IMR-90 (cell line): ENCODE results near the gene CAMK2D. TPM values are rescaled to one million over a fixed set of nuclear protein-coding genes. Genes with fewer than 3 reads are reported as not detected.

Experiments used
- ATAC-seq: fragments of 200-7000 bp; cut with Tn5 transposase; 2 replicates; pipeline ENCODE4 v1.9.1; 2020; ENCODE audit warnings: low read depth, mild to moderate bottlenecking, moderate library complexity
- BruUV-seq: library from RNA; stranded (reverse); fragments of 400-500 nt; replicated peaks from 2 replicates; lab custom pipeline; 2021; lab: Mats Ljungman, UMichigan
- CTCF ChIA-PET: fragments of 300-600 bp; formaldehyde crosslinking; extraction: SDS; loops from one replicate; lab custom pipeline; 2021; ENCODE audit warnings: antibody characterized with exemption; lab: Yijun Ruan, JAX
- POLR2A ChIA-PET: fragments of 300-600 bp; sonication (Branson Sonifier 250); formaldehyde crosslinking; loops from one replicate; lab custom pipeline; 2022; ENCODE audit warnings: antibody characterized with exemption; ENCODE audit not compliant: unreplicated experiment; lab: Charles Lee
- DNase-seq: peaks from one replicate; pipeline ENCODE4 v3.0.0; 2013
- H2AFZ ChIP-seq: replicated peaks from 2 replicates; pipeline ENCODE3; 2013; ENCODE audit warnings: low read length, mild to moderate bottlenecking; ENCODE audit not compliant: poor library complexity
- H2AK5ac ChIP-seq: 2 replicates; pipeline ENCODE4 v1.6.1; 2013; ENCODE audit warnings: low read depth, low read length, inconsistent platforms
- H2AK9ac ChIP-seq: replicated peaks from 2 replicates; pipeline ENCODE3; 2013; ENCODE audit warnings: mild to moderate bottlenecking, low read depth, low read length, moderate library complexity; ENCODE audit not compliant: poor library complexity
- H2BK120ac ChIP-seq: 2 replicates; pipeline ENCODE4 v1.6.1; 2013; ENCODE audit warnings: low read depth, low read length, inconsistent platforms
- H2BK15ac ChIP-seq: 3 replicates; pipeline ENCODE4 v1.6.1; 2013; ENCODE audit warnings: low read depth, low read length, inconsistent platforms
- H2BK20ac ChIP-seq: 2 replicates; pipeline ENCODE4 v1.6.1; 2013; ENCODE audit warnings: low read depth, mild to moderate bottlenecking, inconsistent platforms, low read length, moderate library complexity
- H2BK5ac ChIP-seq: 2 replicates; pipeline ENCODE4 v1.6.1; 2013; ENCODE audit warnings: mild to moderate bottlenecking, low read depth, low read length, inconsistent platforms; ENCODE audit not compliant: poor library complexity, severe bottlenecking
- H3K14ac ChIP-seq: replicated peaks from 2 replicates; pipeline ENCODE4 v1.6.1; 2013; ENCODE audit warnings: low read depth, low read length, inconsistent platforms
- H3K18ac ChIP-seq: 2 replicates; pipeline ENCODE4 v1.6.1; 2013; ENCODE audit warnings: low read depth, low read length, control low read depth
- H3K23ac ChIP-seq: 2 replicates; pipeline ENCODE4 v1.6.1; 2013; ENCODE audit warnings: low read depth, low read length, inconsistent platforms
- H3K27ac ChIP-seq: 2 replicates; pipeline ENCODE4 v1.5.1; 2013; ENCODE audit warnings: mild to moderate bottlenecking, control low read depth, low read length; ENCODE audit not compliant: insufficient read depth
- H3K27me3 ChIP-seq: 2 replicates; pipeline ENCODE4 v1.6.1; 2013; ENCODE audit warnings: low read length; ENCODE audit not compliant: control insufficient read depth, insufficient read depth
- H3K36me3 ChIP-seq: 2 replicates; pipeline ENCODE4 v1.6.1; 2013; ENCODE audit warnings: low read length, mixed read lengths; ENCODE audit not compliant: control insufficient read depth, insufficient read depth
- H3K4ac ChIP-seq: 2 replicates; pipeline ENCODE4 v1.6.1; 2013; ENCODE audit warnings: low read depth, low read length, inconsistent platforms
- H3K4me1 ChIP-seq: 2 replicates; pipeline ENCODE4 v1.6.1; 2013; ENCODE audit warnings: low read length, mixed read lengths; ENCODE audit not compliant: control insufficient read depth, insufficient read depth
- H3K4me2 ChIP-seq: 2 replicates; pipeline ENCODE4 v1.6.1; 2013; ENCODE audit warnings: low read depth, mild to moderate bottlenecking, control low read depth, low read length, moderate library complexity
- H3K4me3 ChIP-seq: 2 replicates; pipeline ENCODE4 v1.5.1; 2013; ENCODE audit warnings: low read depth, mild to moderate bottlenecking, control low read depth, low read length, moderate library complexity; ENCODE audit not compliant: insufficient read depth
- H3K56ac ChIP-seq: 2 replicates; pipeline ENCODE4 v1.6.1; 2013; ENCODE audit warnings: low read length, inconsistent platforms; ENCODE audit not compliant: insufficient read depth; ENCODE audit errors: extremely low read depth
- H3K79me1 ChIP-seq, 2 experiments: 2 replicates each; pipeline ENCODE4 v1.6.1; 2013; ENCODE audit warnings: low read length in 2 of 2, inconsistent platforms in 1 of 2, low read depth in 1 of 2
- H3K9ac ChIP-seq: 2 replicates; pipeline ENCODE4 v1.6.1; 2013; ENCODE audit warnings: low read depth, low read length, control low read depth
- H3K9me1 ChIP-seq: 2 replicates; pipeline ENCODE4 v1.6.1; 2013; ENCODE audit warnings: low read length, inconsistent platforms; ENCODE audit not compliant: insufficient read depth
- H3K9me3 ChIP-seq: 2 replicates; pipeline ENCODE4 v1.6.1; 2013; ENCODE audit warnings: low read length; ENCODE audit not compliant: control insufficient read depth, insufficient read depth
- H4K20me1 ChIP-seq: 2 replicates; pipeline ENCODE4 v1.6.1; 2013; ENCODE audit warnings: low read length, inconsistent platforms; ENCODE audit not compliant: insufficient read depth
- H4K5ac ChIP-seq: 2 replicates; pipeline ENCODE4 v1.6.1; 2013; ENCODE audit warnings: mild to moderate bottlenecking, low read depth, low read length, control low read depth
- H4K8ac ChIP-seq, 2 experiments: 2 replicates each; pipeline ENCODE4 v1.6.1; 2013; ENCODE audit warnings: low read depth in 2 of 2, low read length in 2 of 2, control low read depth in 1 of 2, inconsistent platforms in 1 of 2
- H4K91ac ChIP-seq: 2 replicates; pipeline ENCODE4 v1.6.1; 2013; ENCODE audit warnings: low read depth, low read length, inconsistent platforms; ENCODE audit not compliant: insufficient read depth
- CEBPB ChIP-seq: IDR thresholded peaks from 2 replicates; pipeline ENCODE4 v1.6.1; 2012; ENCODE audit warnings: low read depth, low read length, improper control_type of control experiment
- RFX5 ChIP-seq: IDR thresholded peaks from 2 replicates; pipeline ENCODE4 v1.8.0; 2012; ENCODE audit warnings: low read depth, mild to moderate bottlenecking, low read length, moderate library complexity
- dilution Hi-C: fragments of 300-500 bp; cut with HindIII; formaldehyde crosslinking; loops from one replicate; pipeline ENCODE4 v1.14.3; 2018; ENCODE audit warnings: low sequenced_read_pairs; ENCODE audit not compliant: unreplicated experiment
- in situ Hi-C: fragments of 300-500 bp; cut with MboI; formaldehyde crosslinking; loops from 3 replicates; pipeline ENCODE4 v1.14.3; 2019; ENCODE audit warnings: low sequenced_read_pairs, inconsistent platforms, mixed read lengths
- intact Hi-C: fragments of 100-400 bp; cut with micrococcal nuclease; formaldehyde crosslinking; loops from 2 replicates; pipeline ENCODE4 v1.10.0; 2022
- polyA plus RNA-seq, 3 experiments: library from polyadenylated mRNA; depleted of rRNA; stranded (reverse); fragments of >200 nt; gene quantifications; 2 replicates each; pipeline ENCODE4 v1.2.3, GENCODE V29; 2012; ENCODE audit warnings: low replicate concordance in 1 of 3
- total RNA-seq: library from RNA; depleted of rRNA; stranded (reverse); fragments of >200 nt; gene quantifications from 2 replicates; pipeline ENCODE4 v1.2.3, GENCODE V29; 2012

CAMK2D gene
- total and polyA plus RNA-seq, 2 of the 4 experiments (the other 2 are of a cell fraction) = 44.6 to 156 TPM

DNA sequence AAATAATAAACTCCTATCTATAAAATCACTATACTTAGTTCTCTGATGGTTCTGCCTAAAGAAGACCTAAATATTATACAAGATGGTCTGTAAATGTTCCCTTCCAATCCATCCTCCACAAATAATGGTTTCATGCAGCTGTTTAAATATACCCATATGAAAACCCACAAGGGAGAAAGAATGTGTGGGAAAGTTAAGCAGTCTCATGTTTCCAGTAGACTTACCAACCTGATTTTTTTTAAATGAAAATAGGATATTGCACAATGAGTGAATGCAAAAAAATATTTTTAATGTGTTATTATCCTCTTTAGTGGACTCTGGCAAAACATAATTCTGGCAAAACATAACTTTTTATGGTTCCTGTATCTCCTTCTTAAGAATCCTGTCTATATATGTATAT is 23.3 kb downstream of the CAMK2D start:
- in situ Hi-C loops = no loop called here
- Histone ChIP-seq H4K8ac (no peak overlapping the region), H4K5ac (no peak overlapping the region), H3K9me3 (no peaks in the 10 kb centered on the region), H3K23ac (no peak overlapping the region), H3K4me1 (peaks cover 2% of the 10 kb centered on the region; the same call in 1 of the 2 replicates), H2AK5ac (no peak overlapping the region), H3K27ac (no peak overlapping the region), H2BK5ac (no peak overlapping the region), H3K14ac (no peak overlapping the region), H4K91ac (no peak overlapping the region), H3K9ac (no peak overlapping the region), H3K9me1 (peaks cover 2% of the 10 kb centered on the region; the same call in 1 of the 2 replicates), H2AK9ac (no peak overlapping the region), H3K56ac (no peak overlapping the region), H3K79me1 (peaks cover 21 to 37% of the 10 kb centered on the region in 2 experiments), H4K20me1 (peaks cover 1% of the 10 kb centered on the region; the same call in 1 of the 2 replicates), H2AFZ (no peak overlapping the region), H3K4me3 (no peak overlapping the region), H3K4ac (no peak overlapping the region), H2BK15ac (no peak overlapping the region), H2BK20ac (no peak overlapping the region), H3K27me3 (no peaks in the 10 kb centered on the region), H2BK120ac (no peak overlapping the region), H3K18ac (no peak overlapping the region), H3K4me2 (peak overlapping the region; percentile 43; the same call in 1 of the 2 replicates), H3K36me3 (no peaks in the 10 kb centered on the region; the same call in 1 of the 2 replicates)
- ChIA-PET CTCF (interaction anchor here (0.6 to 0.7 kb wide), 2 partner anchors 90 to 1070 kb away, joined by 5 to 7 read pairs; no protein-coding TSS in a partner anchor), POLR2A (no interaction called here)
- peak; percentile 78 for ATAC-seq
- TF ChIP-seq CEBPB (peak; percentile 91), RFX5 (no peak)
- BruUV-seq = no TSS peak
- peak; percentile 83 for DNase-seq
- intact Hi-C loops = no loop called here
- dilution Hi-C loops = no loop called here
